ENCODE results near the gene ANLN. TPM values are rescaled to one million over a fixed set of nuclear protein-coding genes. Genes with fewer than 3 reads are reported as not detected.

The ANLN gene
- total and polyA plus RNA-seq, 7 experiments from 2014 or later, result 0.30 to 48.6 (median 0.63) TPM; not detected in 1

DNA sequence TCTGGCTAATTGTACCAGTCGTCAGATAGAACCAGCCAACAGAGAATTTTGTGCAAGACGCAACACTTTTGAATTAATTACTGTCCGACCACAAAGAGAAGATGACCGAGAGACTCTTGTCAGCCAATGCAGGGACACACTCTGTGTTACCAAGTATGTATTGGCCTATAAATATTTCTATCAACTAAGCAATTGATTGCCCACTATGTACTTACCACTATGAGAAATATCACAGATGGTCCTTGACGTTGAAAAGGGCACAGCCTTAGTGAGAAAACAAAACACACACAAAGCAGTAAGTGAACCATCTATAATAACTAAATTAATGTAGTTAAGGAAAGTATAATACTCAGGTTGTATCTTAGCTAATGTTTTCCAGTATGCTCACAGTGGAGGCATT is 60.0 kb downstream of the ANLN start:
- no peaks in the 10 kb centered on the region for H3K27me3 Mint-ChIP-seq
- ATAC-seq (no peak), DNase-seq (no peak)
- no peaks in the 10 kb centered on the region for H3K9me3 Mint-ChIP-seq
- ChIA-PET CTCF (interaction anchor here (0.6 to 1.1 kb wide), 5 partner anchors 36 to 732 kb away, joined by 3 to 6 read pairs (median 3); no protein-coding TSS in a partner anchor), POLR2A (no interaction called here)
- no peak overlapping the region for H3K27ac Mint-ChIP-seq
- intact Hi-C loops (cut with micrococcal nuclease), result no loop called here
- no peak overlapping the region for H3K4me3 ChIP-seq (ENCODE audit: low read length)
- H3K4me1 Mint-ChIP-seq, result peaks cover 0 to 2% (median 0%) of the 10 kb centered on the region in 7 donors
- no peaks in the 10 kb centered on the region for H3K36me3 ChIP-seq (ENCODE audit: control insufficient read depth in 2 of 3, insufficient read depth in 3 of 3, low read length in 3 of 3)
- H3K36me3 Mint-ChIP-seq, result peaks cover 0 to 39% (median 0%) of the 10 kb centered on the region in 5 donors
- no peak overlapping the region for H3K4me3 Mint-ChIP-seq
- H3K27me3 ChIP-seq (ENCODE audit: control insufficient read depth in 2 of 2, insufficient read depth in 2 of 2, low read length in 2 of 2), result no peaks in the 10 kb centered on the region
- H3K9me3 ChIP-seq (ENCODE audit: control insufficient read depth in 2 of 3, low read length in 3 of 3), result no peaks in the 10 kb centered on the region
- H3K27ac ChIP-seq (ENCODE audit: low read depth, low read length), result no peak overlapping the region
- no peaks in the 10 kb centered on the region for H3K4me1 ChIP-seq (ENCODE audit: control insufficient read depth in 2 of 2, insufficient read depth in 2 of 2, low read length in 2 of 2)

DNA sequence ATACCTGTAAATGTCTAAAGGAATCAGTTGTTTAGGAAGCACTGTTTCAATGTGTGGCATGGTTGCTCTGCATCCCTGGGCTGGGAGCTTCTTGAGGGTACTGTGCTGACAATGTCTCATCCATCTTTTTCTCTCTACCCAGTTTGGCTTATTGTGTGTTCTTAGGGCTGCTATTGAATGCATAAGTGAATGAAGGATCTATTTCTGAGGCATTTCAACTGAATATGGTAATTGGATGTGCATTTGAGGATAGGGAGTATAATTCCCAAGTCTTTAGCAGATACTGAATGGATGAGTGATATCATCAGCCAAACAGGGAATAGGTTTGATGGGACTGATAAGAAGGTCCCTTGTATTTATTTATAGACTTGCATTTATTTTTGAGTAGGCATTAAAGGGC is 64.1 kb downstream of the ANLN start:
- POLR2A ChIA-PET, result interaction anchor here (0.7 kb wide), 1 partner anchor 187 kb away, joined by 6 read pairs; no protein-coding TSS in a partner anchor
- no peak overlapping the region for H3K27ac Mint-ChIP-seq
- peaks cover 0 to 21% (median 0%) of the 10 kb centered on the region in 5 donors for H3K36me3 Mint-ChIP-seq
- Histone ChIP-seq H3K4me3 (ENCODE audit: low read length) (no peak overlapping the region), H3K27me3 (ENCODE audit: control insufficient read depth in 2 of 2, insufficient read depth in 2 of 2, low read length in 2 of 2) (no peaks in the 10 kb centered on the region), H3K9me3 (ENCODE audit: control insufficient read depth in 2 of 3, low read length in 3 of 3) (no peaks in the 10 kb centered on the region), H3K27ac (ENCODE audit: low read depth, low read length) (no peak overlapping the region), H3K36me3 (ENCODE audit: control insufficient read depth in 2 of 3, insufficient read depth in 3 of 3, low read length in 3 of 3) (no peaks in the 10 kb centered on the region), H3K4me1 (ENCODE audit: control insufficient read depth in 2 of 2, insufficient read depth in 2 of 2, low read length in 2 of 2) (no peaks in the 10 kb centered on the region)
- ATAC-seq (no peak), DNase-seq (no peak)
- H3K4me1 Mint-ChIP-seq, result no peaks in the 10 kb centered on the region
- CTCF ChIA-PET, result no interaction called here
- intact Hi-C loops (cut with micrococcal nuclease), result no loop called here
- no peaks in the 10 kb centered on the region for H3K9me3 Mint-ChIP-seq
- H3K27me3 Mint-ChIP-seq, result no peaks in the 10 kb centered on the region
- no peak overlapping the region for H3K4me3 Mint-ChIP-seq

DNA sequence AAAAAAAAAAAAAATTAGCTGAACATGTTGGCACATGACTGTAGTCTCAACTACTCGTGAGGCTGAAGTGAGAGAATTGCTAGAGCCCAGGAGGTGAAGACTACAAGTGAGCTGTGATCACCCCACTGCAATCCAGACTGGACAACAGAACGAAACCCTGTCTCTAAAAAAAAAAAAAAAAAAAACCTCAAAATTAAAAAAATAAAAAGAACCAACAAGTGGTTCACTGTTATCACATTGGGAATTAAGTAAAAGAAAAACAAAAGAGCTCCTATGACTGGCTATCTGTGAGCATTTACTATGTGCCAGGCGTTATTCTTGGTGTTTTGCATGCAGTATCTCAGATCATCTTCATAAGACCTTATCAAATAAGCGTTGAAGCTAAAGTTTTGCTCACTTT is 66.0 kb downstream of the ANLN start:
- DNase-seq (no peak), ATAC-seq (no peak)
- CTCF ChIA-PET, result no interaction called here
- peaks cover 0 to 13% (median 0%) of the 10 kb centered on the region in 5 donors for H3K36me3 Mint-ChIP-seq
- H3K4me3 ChIP-seq (ENCODE audit: low read length), result no peak overlapping the region
- H3K4me1 ChIP-seq (ENCODE audit: control insufficient read depth in 2 of 2, insufficient read depth in 2 of 2, low read length in 2 of 2), result no peaks in the 10 kb centered on the region
- H3K27me3 Mint-ChIP-seq, result no peaks in the 10 kb centered on the region
- no peak overlapping the region for H3K4me3 Mint-ChIP-seq
- no peaks in the 10 kb centered on the region for H3K4me1 Mint-ChIP-seq
- H3K9me3 Mint-ChIP-seq, result no peaks in the 10 kb centered on the region
- H3K9me3 ChIP-seq (ENCODE audit: control insufficient read depth in 2 of 3, low read length in 3 of 3), result no peaks in the 10 kb centered on the region
- H3K27ac Mint-ChIP-seq, result no peak overlapping the region
- no peaks in the 10 kb centered on the region for H3K27me3 ChIP-seq (ENCODE audit: control insufficient read depth in 2 of 2, insufficient read depth in 2 of 2, low read length in 2 of 2)
- POLR2A ChIA-PET, result no interaction called here
- no peak overlapping the region for H3K27ac ChIP-seq (ENCODE audit: low read depth, low read length)
- no peaks in the 10 kb centered on the region for H3K36me3 ChIP-seq (ENCODE audit: control insufficient read depth in 2 of 3, insufficient read depth in 3 of 3, low read length in 3 of 3)
- intact Hi-C loops (cut with micrococcal nuclease), result no loop called here

DNA sequence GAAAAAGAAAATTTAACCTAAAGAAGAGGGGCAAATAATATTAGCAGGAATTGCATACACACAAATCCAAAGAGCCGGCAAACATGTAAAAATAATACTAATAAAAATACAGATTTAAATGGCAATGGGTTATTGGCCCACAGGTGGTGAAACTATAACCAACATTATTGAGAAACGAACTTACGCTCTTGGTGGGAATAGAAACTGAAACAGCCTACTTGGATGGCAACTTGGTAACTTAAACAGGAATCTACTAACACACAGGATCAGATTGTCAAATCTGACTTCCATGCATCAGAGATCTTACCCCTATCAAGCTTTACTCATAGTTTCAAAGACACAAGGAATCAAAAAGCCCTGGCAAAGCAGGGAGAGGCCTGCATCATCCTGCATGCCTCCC is 66.5 kb downstream of the ANLN start:
- Histone ChIP-seq H3K36me3 (ENCODE audit: control insufficient read depth in 2 of 3, insufficient read depth in 3 of 3, low read length in 3 of 3) (no peaks in the 10 kb centered on the region), H3K4me1 (ENCODE audit: control insufficient read depth in 2 of 2, insufficient read depth in 2 of 2, low read length in 2 of 2) (no peaks in the 10 kb centered on the region), H3K27ac (ENCODE audit: low read depth, low read length) (no peak overlapping the region), H3K4me3 (ENCODE audit: low read length) (no peak overlapping the region), H3K9me3 (ENCODE audit: control insufficient read depth in 2 of 3, low read length in 3 of 3) (no peaks in the 10 kb centered on the region), H3K27me3 (ENCODE audit: control insufficient read depth in 2 of 2, insufficient read depth in 2 of 2, low read length in 2 of 2) (no peaks in the 10 kb centered on the region)
- H3K36me3 Mint-ChIP-seq, result peaks cover 0 to 13% (median 0%) of the 10 kb centered on the region in 5 donors
- no peak overlapping the region for H3K27ac Mint-ChIP-seq
- CTCF ChIA-PET, result no interaction called here
- no peaks in the 10 kb centered on the region for H3K4me1 Mint-ChIP-seq
- no peaks in the 10 kb centered on the region for H3K27me3 Mint-ChIP-seq
- H3K9me3 Mint-ChIP-seq, result no peaks in the 10 kb centered on the region
- ATAC-seq, result no peak
- intact Hi-C loops (cut with micrococcal nuclease), result no loop called here
- POLR2A ChIA-PET, result no interaction called here
- no peak for DNase-seq
- H3K4me3 Mint-ChIP-seq, result no peak overlapping the region

DNA sequence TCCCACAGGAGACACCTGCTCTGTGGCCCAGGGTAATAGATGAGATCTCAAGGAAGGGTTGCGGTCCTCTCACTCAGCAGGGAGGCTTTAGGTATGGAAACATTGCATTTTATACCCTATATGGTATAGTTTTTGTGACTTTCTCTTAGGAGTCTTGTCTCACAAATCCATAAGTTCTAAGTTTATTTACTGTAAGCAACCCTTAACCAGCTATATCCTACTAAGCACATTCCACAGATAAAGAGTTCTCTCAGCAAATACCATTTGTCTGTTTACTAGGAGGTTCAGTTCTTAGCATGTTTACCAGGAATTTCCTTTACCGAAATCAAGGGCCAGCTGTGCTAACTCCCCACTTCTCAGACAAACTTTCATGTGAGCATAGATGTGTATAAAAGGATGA is 66.9 kb downstream of the ANLN start:
- no peaks in the 10 kb centered on the region for H3K27me3 ChIP-seq (ENCODE audit: control insufficient read depth in 2 of 2, insufficient read depth in 2 of 2, low read length in 2 of 2)
- no peaks in the 10 kb centered on the region for H3K9me3 ChIP-seq (ENCODE audit: control insufficient read depth in 2 of 3, low read length in 3 of 3)
- intact Hi-C loops (cut with micrococcal nuclease), result no loop called here
- CTCF ChIA-PET, result no interaction called here
- ATAC-seq (no peak), DNase-seq (no peak)
- H3K4me3 ChIP-seq (ENCODE audit: low read length), result no peak overlapping the region
- H3K36me3 ChIP-seq (ENCODE audit: control insufficient read depth in 2 of 3, insufficient read depth in 3 of 3, low read length in 3 of 3), result no peaks in the 10 kb centered on the region
- H3K27ac Mint-ChIP-seq, result no peak overlapping the region
- no peaks in the 10 kb centered on the region for H3K27me3 Mint-ChIP-seq
- no peak overlapping the region for H3K4me3 Mint-ChIP-seq
- H3K36me3 Mint-ChIP-seq, result peaks cover 0 to 12% (median 0%) of the 10 kb centered on the region in 5 donors
- POLR2A ChIA-PET, result no interaction called here
- no peaks in the 10 kb centered on the region for H3K4me1 ChIP-seq (ENCODE audit: control insufficient read depth in 2 of 2, insufficient read depth in 2 of 2, low read length in 2 of 2)
- H3K27ac ChIP-seq (ENCODE audit: low read depth, low read length), result no peak overlapping the region
- no peaks in the 10 kb centered on the region for H3K9me3 Mint-ChIP-seq
- no peaks in the 10 kb centered on the region for H3K4me1 Mint-ChIP-seq

DNA sequence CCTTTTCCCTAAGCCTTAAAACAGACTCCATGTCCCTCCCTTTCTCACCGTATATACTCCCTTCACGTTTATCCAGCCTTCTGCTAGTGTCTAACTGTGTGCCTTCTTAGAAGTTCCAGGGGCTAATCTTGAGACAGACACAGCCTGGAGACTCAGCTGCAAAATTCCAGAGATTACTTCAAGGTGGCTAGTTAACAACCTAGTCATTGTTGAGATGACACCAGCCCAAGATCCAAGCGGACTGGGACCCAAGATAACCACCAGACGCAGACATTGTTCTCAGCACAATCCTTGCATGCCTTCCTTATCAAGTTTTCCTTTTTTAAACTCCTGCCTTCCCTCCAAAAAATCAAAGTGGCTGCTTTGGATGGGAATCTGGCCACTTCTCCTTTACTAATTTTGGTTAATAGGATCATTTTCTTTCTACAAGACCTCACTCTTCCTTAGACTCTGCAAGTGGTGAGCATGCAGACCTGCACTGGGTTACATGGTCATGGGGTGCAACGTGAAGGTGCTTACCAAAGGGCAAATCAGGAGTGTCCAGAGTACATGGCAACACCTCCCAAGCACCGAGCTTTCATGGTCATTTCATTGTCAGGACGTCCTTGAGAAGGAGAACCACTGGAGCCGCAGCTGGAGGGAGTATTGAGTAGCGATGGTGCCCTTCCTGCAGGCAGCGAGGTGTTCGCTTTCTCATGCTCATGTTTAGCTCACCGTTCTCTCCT is 69.7 kb downstream of the ANLN start:
- Histone ChIP-seq H3K36me3 (ENCODE audit: control insufficient read depth in 2 of 3, insufficient read depth in 3 of 3, low read length in 3 of 3) (no peaks in the 10 kb centered on the region), H3K27ac (ENCODE audit: low read depth, low read length) (no peak overlapping the region), H3K9me3 (ENCODE audit: control insufficient read depth in 2 of 3, low read length in 3 of 3) (no peaks in the 10 kb centered on the region), H3K4me1 (ENCODE audit: control insufficient read depth in 2 of 2, insufficient read depth in 2 of 2, low read length in 2 of 2) (no peaks in the 10 kb centered on the region), H3K27me3 (ENCODE audit: control insufficient read depth in 2 of 2, insufficient read depth in 2 of 2, low read length in 2 of 2) (no peaks in the 10 kb centered on the region), H3K4me3 (ENCODE audit: low read length) (no peak overlapping the region)
- Mint-ChIP-seq H3K4me3 (no peak overlapping the region), H3K4me1 (no peaks in the 10 kb centered on the region), H3K36me3 (no peaks in the 10 kb centered on the region), H3K9me3 (no peaks in the 10 kb centered on the region), H3K27me3 (peaks cover 0 to 8% (median 0%) of the 10 kb centered on the region in 5 donors), H3K27ac (no peak overlapping the region)
- intact Hi-C loops (cut with micrococcal nuclease), result no loop called here
- ChIA-PET CTCF (no interaction called here), POLR2A (no interaction called here)
- no peak for DNase-seq
- ATAC-seq, result no peak

DNA sequence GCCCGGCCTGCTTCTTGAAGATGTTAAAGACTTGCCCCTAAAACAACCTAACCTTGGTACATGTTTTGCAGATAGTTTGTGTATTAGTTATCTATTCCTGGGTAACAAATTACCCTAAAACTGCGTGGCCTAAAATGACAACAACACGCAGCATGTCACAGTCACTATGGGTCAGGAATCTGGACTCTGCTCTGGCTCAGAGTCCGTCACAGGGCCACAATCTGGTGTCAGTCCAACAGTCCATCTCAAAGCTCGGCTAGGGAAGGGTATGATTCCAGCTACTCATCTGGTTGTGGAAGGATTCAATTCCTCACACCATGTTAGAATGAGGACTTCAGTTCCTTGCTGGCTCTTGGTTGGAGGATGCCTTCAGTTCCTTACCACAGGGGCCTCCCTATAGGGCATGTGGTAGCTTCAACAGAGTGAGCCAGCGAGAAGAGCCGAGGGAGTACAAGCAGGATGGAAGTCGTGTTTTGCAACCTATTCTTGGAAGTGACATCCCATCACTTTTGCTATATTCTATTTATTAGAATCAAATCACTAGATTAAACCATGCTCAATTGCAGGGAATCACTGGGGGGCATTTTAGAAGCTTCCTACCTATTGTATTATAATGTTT is 71.3 kb downstream of the ANLN start:
- CTCF ChIA-PET, result interaction anchor here (0.8 kb wide), 1 partner anchor 100 kb away, joined by 4 read pairs; no protein-coding TSS in a partner anchor
- no peaks in the 10 kb centered on the region for H3K27me3 ChIP-seq (ENCODE audit: control insufficient read depth in 2 of 2, insufficient read depth in 2 of 2, low read length in 2 of 2)
- H3K4me3 Mint-ChIP-seq, result no peak overlapping the region
- H3K27ac ChIP-seq (ENCODE audit: low read depth, low read length), result no peak overlapping the region
- no peaks in the 10 kb centered on the region for H3K4me1 Mint-ChIP-seq
- H3K9me3 ChIP-seq (ENCODE audit: control insufficient read depth in 2 of 3, low read length in 3 of 3), result no peaks in the 10 kb centered on the region
- peaks cover 0 to 2% (median 0%) of the 10 kb centered on the region in 11 donors for H3K9me3 Mint-ChIP-seq
- intact Hi-C loops (cut with micrococcal nuclease), result no loop called here
- peak overlapping the region in 1 of 9 donors; percentile 27 for H3K27ac Mint-ChIP-seq
- no peaks in the 10 kb centered on the region for H3K4me1 ChIP-seq (ENCODE audit: control insufficient read depth in 2 of 2, insufficient read depth in 2 of 2, low read length in 2 of 2)
- H3K36me3 ChIP-seq (ENCODE audit: control insufficient read depth in 2 of 3, insufficient read depth in 3 of 3, low read length in 3 of 3), result no peaks in the 10 kb centered on the region
- H3K4me3 ChIP-seq (ENCODE audit: low read length), result no peak overlapping the region
- no peak for ATAC-seq
- POLR2A ChIA-PET, result no interaction called here
- H3K36me3 Mint-ChIP-seq, result no peaks in the 10 kb centered on the region
- peaks cover 0 to 10% (median 0%) of the 10 kb centered on the region in 5 donors for H3K27me3 Mint-ChIP-seq
- no peak for DNase-seq

All from naive thymus-derived CD4-positive, alpha-beta T cell (primary cell).